Heart left ventricle (tissue), 13 donors: ENCODE data around the gene RNF224.

Experiments
- POLR2A ChIP-seq, 2 donors: fragments of 450-650 bp; IDR thresholded peaks; one replicate each; pipeline ENCODE4 v1.6.1; 2017; ENCODE audit warnings: antibody characterized with exemption in 2 of 2, mild to moderate bottlenecking in 2 of 2, moderate library complexity in 2 of 2
- TF ChIP-seq, protein P1 (sequence below), 12 donors: fragments of 200-600 bp; sonication (generic) in 4 of 12; IDR thresholded peaks; one replicate each; pipeline versions ENCODE4 v1.5.0 to v1.8.0; 2018 to 2022; ENCODE audit warnings: antibody characterized with exemption in 12 of 12, mild to moderate bottlenecking in 5 of 12
- donor health status: ischemic (EF 13 %, LVEDD 7.1; RV severe dilation, severe dysfunction).
- donor health status: DM: no; HTN: yes; CAD: no.
- donor health status: DM: no; HTN: no; CAD: no.
- donor health status: ischemic (EF 25% LVEDD 6.9; RV normal size, moderate dysfunction).
- donor health status: ischemic (EF 25% LVEDD 5.7; RV mildly dilated, moderate dysfunction).
- donor health status: ischemic (EF 35%, LVEDD 5.7; RV mildly dilated, moderate dysfunction).
- donor health status: nonischemic (EF 11% LVEDD 7.7; RV severe dilation, severe dysfunction).
- donor health status: DM: yes; HTN: yes; CAD: no.
- donor health status: PGD.
- donor health status: ischemic (EF 29% LVEDD 5.4; RV normal size, mild dysfunction).
- donor health status: nonischemic (EF 23%, LVEDD 6.1; RV moderate dilation, normal function).

DNA sequence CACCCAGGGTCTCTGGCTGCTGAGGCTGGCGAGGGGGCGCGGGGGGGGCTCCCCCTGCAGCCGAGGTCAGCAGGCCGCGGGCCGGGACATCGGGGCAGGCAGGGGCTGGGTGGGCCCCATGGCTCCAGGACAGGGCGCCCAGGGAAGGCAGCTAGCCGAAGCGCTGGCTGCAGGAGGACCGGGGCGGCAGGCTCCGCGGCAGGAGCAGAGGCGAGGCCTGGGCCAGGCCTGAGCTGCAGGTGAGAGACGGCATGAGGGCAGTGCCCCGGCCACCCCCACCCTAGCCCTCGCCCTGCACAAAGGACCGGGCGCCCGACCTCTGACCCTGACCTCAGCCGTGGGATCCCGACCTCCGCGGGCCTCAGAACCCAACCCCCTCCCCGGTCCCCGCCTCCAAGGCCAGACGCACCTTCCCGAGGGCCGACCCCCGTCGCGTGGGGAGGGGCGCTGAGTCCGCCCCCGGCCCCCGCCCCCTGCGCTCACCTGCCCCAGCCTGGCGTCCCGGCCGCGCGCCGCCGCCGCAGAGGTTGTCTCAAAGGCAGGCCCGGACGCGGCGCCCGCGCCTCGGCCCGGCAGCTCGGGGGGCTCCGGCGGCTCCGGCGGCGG, 5.7 kb upstream of the RNF224 start:
- TF ChIP-seq, protein P1, sequence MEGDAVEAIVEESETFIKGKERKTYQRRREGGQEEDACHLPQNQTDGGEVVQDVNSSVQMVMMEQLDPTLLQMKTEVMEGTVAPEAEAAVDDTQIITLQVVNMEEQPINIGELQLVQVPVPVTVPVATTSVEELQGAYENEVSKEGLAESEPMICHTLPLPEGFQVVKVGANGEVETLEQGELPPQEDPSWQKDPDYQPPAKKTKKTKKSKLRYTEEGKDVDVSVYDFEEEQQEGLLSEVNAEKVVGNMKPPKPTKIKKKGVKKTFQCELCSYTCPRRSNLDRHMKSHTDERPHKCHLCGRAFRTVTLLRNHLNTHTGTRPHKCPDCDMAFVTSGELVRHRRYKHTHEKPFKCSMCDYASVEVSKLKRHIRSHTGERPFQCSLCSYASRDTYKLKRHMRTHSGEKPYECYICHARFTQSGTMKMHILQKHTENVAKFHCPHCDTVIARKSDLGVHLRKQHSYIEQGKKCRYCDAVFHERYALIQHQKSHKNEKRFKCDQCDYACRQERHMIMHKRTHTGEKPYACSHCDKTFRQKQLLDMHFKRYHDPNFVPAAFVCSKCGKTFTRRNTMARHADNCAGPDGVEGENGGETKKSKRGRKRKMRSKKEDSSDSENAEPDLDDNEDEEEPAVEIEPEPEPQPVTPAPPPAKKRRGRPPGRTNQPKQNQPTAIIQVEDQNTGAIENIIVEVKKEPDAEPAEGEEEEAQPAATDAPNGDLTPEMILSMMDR (IDR thresholded peaks at IDR 0.05) = no peak
- TF ChIP-seq POLR2A (IDR thresholded peaks at IDR 0.05) = no peak
